Upper lobe of left lung (tissue), 6 donors: Measurements from ENCODE around the gene KRTAP19-6. TPM values are rescaled to one million over a fixed set of nuclear protein-coding genes. Genes with fewer than 3 reads are reported as not detected.

ENCODE experiments used
- ATAC-seq, 2 donors: fragments of 200-7000 bp; cut with Tn5 transposase; one replicate each; pipeline ENCODE4 v1.9.1; 2022; ENCODE audit warnings: mild to moderate bottlenecking in 2 of 2, moderate library complexity in 2 of 2; ENCODE audit not compliant: low FRiP score in 2 of 2
- DNase-seq, 2 donors: peaks; one replicate each; pipeline ENCODE4 v3.0.0-alpha.2; 2019 to 2020
- H3K27ac ChIP-seq, 4 donors: fragments of 200-600 bp; sonication (generic); one replicate each; pipeline ENCODE4 v1.5.1; 2016 to 2019
- H3K27me3 ChIP-seq, 4 donors: fragments of 200-600 bp; sonication (generic); one replicate each; pipeline ENCODE4 v1.5.1; 2017 to 2019
- H3K36me3 ChIP-seq, 4 donors: fragments of 200-600 bp; sonication (generic); one replicate each; pipeline ENCODE4 v1.5.1; 2016 to 2019
- H3K4me1 ChIP-seq, 4 donors: fragments of 200-600 bp; sonication (generic); one replicate each; pipeline ENCODE4 v1.5.1; 2018 to 2019
- H3K4me3 ChIP-seq, 4 donors: fragments of 200-600 bp; sonication (generic); one replicate each; pipeline ENCODE4 v1.5.1; 2017 to 2019; ENCODE audit warnings: mild to moderate bottlenecking in 2 of 4, moderate library complexity in 1 of 4
- H3K9me3 ChIP-seq, 4 donors: fragments of 200-600 bp; sonication (generic); one replicate each; pipeline ENCODE4 v1.5.1; 2018 to 2019
- EP300 ChIP-seq, 4 donors: sonication (generic); formaldehyde crosslinking; IDR thresholded peaks; one replicate each; pipeline ENCODE4 v1.5.1; 2017; ENCODE audit warnings: antibody characterized with exemption in 4 of 4, control low read depth in 2 of 4
- POLR2A ChIP-seq, 4 donors: fragments of 450-650 bp; IDR thresholded peaks; one replicate each; pipeline ENCODE4 v1.5.1; 2016 to 2017; ENCODE audit warnings: antibody characterized with exemption in 4 of 4, mild to moderate bottlenecking in 2 of 4
- POLR2AphosphoS5 ChIP-seq, 2 donors: sonication (generic); formaldehyde crosslinking; IDR thresholded peaks; one replicate each; pipeline ENCODE4 v1.5.1; 2017; ENCODE audit warnings: antibody characterized with exemption in 2 of 2
- WGBS, 2 donors: methylation state at CpG; one replicate each; pipeline ENCODE4 v1.1.5; 2017 to 2018; 5-methylcytosine and 5-hydroxymethylcytosine counted together
- total RNA-seq, 6 donors: library from RNA; depleted of rRNA in 4 of 6; stranded (reverse); fragments of >200 nt in 4 of 6; gene quantifications; one replicate each; pipeline versions ENCODE4 v1.1.0 to v1.2.1, GENCODE V29; 2016 to 2021
- TF ChIP-seq, protein P1 (sequence below), 6 experiments: fragments of 450-650 bp in 4 of 6; fragments of 200-600 bp in 2 of 6; sonication (generic) in 2 of 6; IDR thresholded peaks; one replicate each; pipeline ENCODE4 v1.5.1; 2016 to 2019; ENCODE audit warnings: antibody characterized with exemption in 6 of 6
- donor health status: DM: no; HTN: no; CAD: no; lungs with moderate emphysema.
- donor health status: DM: no; HTN: yes; CAD: no; lungs with severe emphysema.

KRTAP19-6 gene, protein sequence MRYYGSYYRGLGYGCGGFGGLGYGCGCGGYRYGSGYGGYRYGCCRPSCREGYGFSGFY
- not detected for total RNA-seq

DNA sequence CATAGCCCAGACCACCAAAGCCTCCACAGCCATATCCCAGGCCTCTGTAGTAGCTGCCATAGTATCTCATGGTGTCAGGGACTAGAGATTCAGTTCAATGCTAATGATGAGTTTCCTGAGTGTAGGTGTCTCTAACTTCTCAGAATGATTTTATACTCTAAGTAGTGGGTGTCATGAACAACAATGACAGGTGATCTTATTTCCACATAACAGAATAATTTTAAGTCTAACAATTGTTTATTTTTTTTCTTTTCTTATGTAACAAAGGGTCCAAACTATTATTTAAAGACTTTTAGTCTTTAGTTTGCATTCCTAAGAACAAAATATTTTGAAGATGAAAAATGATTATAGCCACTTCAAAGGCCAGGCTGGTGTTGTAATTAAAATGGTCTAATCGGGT, at the start of gene KRTAP19-6:
Gene KRTAP19-6 (minus strand): TSS at position 101 of the 400 bp plus-strand sequence. CDS start 31 bp downstream, at position 70.
- H3K9me3 ChIP-seq: no peaks in the 10 kb centered on the region
- TF ChIP-seq POLR2A (IDR thresholded peaks at IDR 0.05) (no peak), EP300 (IDR thresholded peaks at IDR 0.05) (no peak), POLR2AphosphoS5 (IDR thresholded peaks at IDR 0.05) (no peak)
- TF ChIP-seq, protein P1, sequence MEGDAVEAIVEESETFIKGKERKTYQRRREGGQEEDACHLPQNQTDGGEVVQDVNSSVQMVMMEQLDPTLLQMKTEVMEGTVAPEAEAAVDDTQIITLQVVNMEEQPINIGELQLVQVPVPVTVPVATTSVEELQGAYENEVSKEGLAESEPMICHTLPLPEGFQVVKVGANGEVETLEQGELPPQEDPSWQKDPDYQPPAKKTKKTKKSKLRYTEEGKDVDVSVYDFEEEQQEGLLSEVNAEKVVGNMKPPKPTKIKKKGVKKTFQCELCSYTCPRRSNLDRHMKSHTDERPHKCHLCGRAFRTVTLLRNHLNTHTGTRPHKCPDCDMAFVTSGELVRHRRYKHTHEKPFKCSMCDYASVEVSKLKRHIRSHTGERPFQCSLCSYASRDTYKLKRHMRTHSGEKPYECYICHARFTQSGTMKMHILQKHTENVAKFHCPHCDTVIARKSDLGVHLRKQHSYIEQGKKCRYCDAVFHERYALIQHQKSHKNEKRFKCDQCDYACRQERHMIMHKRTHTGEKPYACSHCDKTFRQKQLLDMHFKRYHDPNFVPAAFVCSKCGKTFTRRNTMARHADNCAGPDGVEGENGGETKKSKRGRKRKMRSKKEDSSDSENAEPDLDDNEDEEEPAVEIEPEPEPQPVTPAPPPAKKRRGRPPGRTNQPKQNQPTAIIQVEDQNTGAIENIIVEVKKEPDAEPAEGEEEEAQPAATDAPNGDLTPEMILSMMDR (IDR thresholded peaks at IDR 0.05): no peak

GRCh38 chr21:30590297-30590696, 48.6 kb upstream of the KRTAP19-6 start, which contains the start of gene KRTAP22-2:
Gene KRTAP22-2, minus strand, starts transcription at chr21:30590397.
- DNase-seq: no peak
- Histone ChIP-seq H3K9me3 (no peaks in the 10 kb centered on the region), H3K4me3 (no peak within 1 kb of the TSS), H3K27me3 (no peaks in the 10 kb centered on the region), H3K27ac (no peak within 1 kb of the TSS), H3K4me1 (no peaks in the 10 kb centered on the region), H3K36me3 (no peaks in the 10 kb centered on the region)
- TF ChIP-seq, protein P1 (IDR thresholded peaks at IDR 0.05): no peak
- no peak for TF ChIP-seq POLR2AphosphoS5 (IDR thresholded peaks at IDR 0.05)
- ATAC-seq: no peak

More for the DNA sequence above, at the start of gene KRTAP19-6:
- no peaks in the 10 kb centered on the region for H3K4me1 ChIP-seq
- H3K36me3 ChIP-seq: no peaks in the 10 kb centered on the region
- H3K4me3 ChIP-seq: no peak within 1 kb of the TSS
- DNase-seq: no peak
- 78 to 82% methylated on average over 1 of the region's 1 CpG for WGBS, 2 donors
- H3K27me3 ChIP-seq: no peaks in the 10 kb centered on the region
- no peak for ATAC-seq
- no peak within 1 kb of the TSS for H3K27ac ChIP-seq

DNA sequence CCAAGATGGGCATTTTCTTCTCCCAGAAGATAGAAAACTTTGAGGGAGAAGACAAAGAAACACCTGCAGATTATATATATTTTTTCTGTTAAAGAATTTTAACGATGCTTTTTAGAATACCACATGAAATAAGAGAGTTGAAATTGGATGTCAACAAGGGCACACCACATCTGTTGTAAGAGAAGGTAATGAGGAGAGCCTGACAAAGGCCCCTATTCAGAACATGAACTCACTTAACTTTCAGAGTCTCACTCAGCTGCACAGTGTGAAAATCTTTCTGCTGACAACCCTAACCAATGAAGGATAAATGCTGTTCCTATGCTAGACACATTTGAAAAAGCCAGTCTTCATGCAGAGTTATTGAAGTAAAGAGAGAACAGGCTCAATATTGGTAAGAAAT, 41.2 kb upstream of the KRTAP19-6 start:
- WGBS, 2 donors: 82 to 86% methylated on average over 1 of the region's 1 CpG
- no peak for DNase-seq
- no peaks in the 10 kb centered on the region for H3K36me3 ChIP-seq
- H3K4me3 ChIP-seq: no peak overlapping the region
- no peak overlapping the region for H3K27ac ChIP-seq
- H3K4me1 ChIP-seq: no peaks in the 10 kb centered on the region
- no peaks in the 10 kb centered on the region for H3K27me3 ChIP-seq
- H3K9me3 ChIP-seq: no peaks in the 10 kb centered on the region
- ATAC-seq: no peak
- TF ChIP-seq POLR2AphosphoS5 (IDR thresholded peaks at IDR 0.05) (no peak), EP300 (IDR thresholded peaks at IDR 0.05) (no peak), POLR2A (IDR thresholded peaks at IDR 0.05) (no peak)
- TF ChIP-seq, protein P1 (IDR thresholded peaks at IDR 0.05): no peak

- Histone ChIP-seq H3K4me3 (no peak overlapping the region), H3K36me3 (no peaks in the 10 kb centered on the region), H3K27ac (no peak overlapping the region), H3K9me3 (no peaks in the 10 kb centered on the region), H3K27me3 (no peaks in the 10 kb centered on the region), H3K4me1 (no peaks in the 10 kb centered on the region)
- DNase-seq (no peak), ATAC-seq (no peak)
- TF ChIP-seq EP300 (IDR thresholded peaks at IDR 0.05) (no peak), POLR2AphosphoS5 (IDR thresholded peaks at IDR 0.05) (no peak), POLR2A (IDR thresholded peaks at IDR 0.05) (no peak)
- TF ChIP-seq, protein P1 (IDR thresholded peaks at IDR 0.05): no peak
- 44 to 49% methylated on average over 3 of the region's 3 CpGs for WGBS, 2 donors
Observed at GRCh38 chr21:30580132-30580531, 38.5 kb upstream of the KRTAP19-6 start.

DNA sequence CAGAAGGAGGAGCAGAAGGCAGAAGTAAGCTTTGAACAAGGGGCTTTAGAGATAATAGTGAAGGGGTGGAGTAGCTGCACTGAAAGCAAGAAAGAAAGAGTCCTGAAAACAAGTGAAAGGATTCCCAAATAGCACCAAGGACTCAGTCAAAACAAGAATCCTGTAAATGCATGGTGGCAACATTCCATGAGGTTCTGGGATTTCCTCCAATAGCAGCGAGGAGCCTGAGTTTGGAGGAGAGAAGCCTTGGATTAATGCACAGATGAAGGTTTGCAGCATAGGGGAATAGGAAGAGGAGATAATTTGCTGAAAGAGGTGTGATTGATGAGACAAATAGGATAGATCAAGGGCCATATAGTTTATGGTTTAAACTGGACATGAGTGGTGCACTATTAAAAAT, 37.7 kb upstream of the KRTAP19-6 start:
- Histone ChIP-seq H3K36me3 (no peaks in the 10 kb centered on the region), H3K9me3 (no peaks in the 10 kb centered on the region), H3K4me1 (no peaks in the 10 kb centered on the region), H3K27me3 (no peaks in the 10 kb centered on the region), H3K4me3 (no peak overlapping the region), H3K27ac (no peak overlapping the region)
- no peak for ATAC-seq
- TF ChIP-seq POLR2A (IDR thresholded peaks at IDR 0.05): no peak
- TF ChIP-seq, protein P1 (IDR thresholded peaks at IDR 0.05): no peak
- TF ChIP-seq POLR2AphosphoS5 (IDR thresholded peaks at IDR 0.05): no peak
- TF ChIP-seq EP300 (IDR thresholded peaks at IDR 0.05): no peak
- DNase-seq: no peak
- 54 to 64% methylated on average over 1 of the region's 1 CpG for WGBS, 2 donors
